GM18870 (cell line): ENCODE data around the gene CACNA2D4.

ENCODE experiments used
- ATAC-seq: cut with Tn5 transposase; IDR thresholded peaks from one replicate; pipeline ENCODE4 v1.9.1; 2021; ENCODE audit warnings: moderate library complexity; ENCODE audit not compliant: unreplicated experiment

Gene CACNA2D4

GRCh38 chr12:1935242-1935641 is 16.8 kb upstream of the CACNA2D4 start:
- no peak for ATAC-seq

GRCh38 chr12:1934831-1935230 is 16.4 kb upstream of the CACNA2D4 start:
- ATAC-seq: no peak

GRCh38 chr12:1934068-1934467 is 15.6 kb upstream of the CACNA2D4 start:
- ATAC-seq: no peak

- ATAC-seq: no peak
Observed at GRCh38 chr12:1933342-1934051, 15.0 kb upstream of the CACNA2D4 start.

GRCh38 chr12:1932264-1932777 is 13.9 kb upstream of the CACNA2D4 start:
- ATAC-seq: no peak

GRCh38 chr12:1931642-1932041 is 13.2 kb upstream of the CACNA2D4 start:
- no peak for ATAC-seq

- ATAC-seq: no peak
Observed at GRCh38 chr12:1930803-1931597, 12.5 kb upstream of the CACNA2D4 start.

GRCh38 chr12:1929985-1930802 is 11.7 kb upstream of the CACNA2D4 start:
- ATAC-seq: no peak

- ATAC-seq: no peak
Observed at GRCh38 chr12:1929241-1929984, 11.0 kb upstream of the CACNA2D4 start.

GRCh38 chr12:1928439-1929121 is 10.1 kb upstream of the CACNA2D4 start:
- ATAC-seq: no peak

GRCh38 chr12:1927751-1928351 is 9.4 kb upstream of the CACNA2D4 start:
- no peak for ATAC-seq

GRCh38 chr12:1927051-1927680 is 8.7 kb upstream of the CACNA2D4 start:
- ATAC-seq: no peak

GRCh38 chr12:1926251-1926657 is 7.8 kb upstream of the CACNA2D4 start:
- ATAC-seq: no peak

- no peak for ATAC-seq
Observed at GRCh38 chr12:1925684-1926006, 7.2 kb upstream of the CACNA2D4 start.

- ATAC-seq: no peak
Observed at GRCh38 chr12:1924996-1925683, 6.7 kb upstream of the CACNA2D4 start.

- no peak for ATAC-seq
Observed at GRCh38 chr12:1922985-1923384, 4.5 kb upstream of the CACNA2D4 start.

GRCh38 chr12:1922075-1922709 is 3.7 kb upstream of the CACNA2D4 start:
- no peak for ATAC-seq

- ATAC-seq: no peak
Observed at GRCh38 chr12:1920971-1921370, 2.5 kb upstream of the CACNA2D4 start.
